Testis (tissue), 3 donors: ENCODE data around the gene ZFAND5. TPM values are rescaled to one million over a fixed set of nuclear protein-coding genes. Genes with fewer than 3 reads are reported as not detected.

ENCODE experiments used
- DNase-seq: peaks from one replicate; pipeline ENCODE4 v3.0.0-alpha.2; 2019
- H3K27ac ChIP-seq, 2 donors: fragments of 200-600 bp; sonication (generic); one replicate each; pipeline ENCODE4 v1.5.1; 2019
- H3K27me3 ChIP-seq: fragments of 200-600 bp; sonication (generic); one replicate; pipeline ENCODE4 v1.5.1; 2019
- H3K36me3 ChIP-seq: fragments of 200-600 bp; sonication (generic); one replicate; pipeline ENCODE4 v1.5.1; 2017; ENCODE audit warnings: low read depth; ENCODE audit errors: missing control alignments
- H3K4me1 ChIP-seq: fragments of 200-600 bp; sonication (generic); one replicate; pipeline ENCODE4 v1.5.1; 2019
- H3K4me3 ChIP-seq, 2 donors: fragments of 200-600 bp; sonication (generic); one replicate each; pipeline ENCODE4 v1.5.1; 2017 to 2019
- H3K9me3 ChIP-seq: fragments of 200-600 bp; sonication (generic); one replicate; pipeline ENCODE4 v1.5.1; 2017
- POLR2A ChIP-seq: fragments of 450-650 bp; IDR thresholded peaks from one replicate; pipeline ENCODE4 v1.6.1; 2017; ENCODE audit warnings: antibody characterized with exemption, mild to moderate bottlenecking, moderate library complexity
- WGBS, 2 donors: methylation state at CpG; one replicate each; pipeline ENCODE4 v1.1.5; 2018; 5-methylcytosine and 5-hydroxymethylcytosine counted together
- intact Hi-C: fragments of 100-400 bp; cut with DNase I; formaldehyde crosslinking; loops from one replicate; pipeline ENCODE4 v1.15.1; 2023; ENCODE audit warnings: low total_unique reads
- polyA plus RNA-seq: library from polyadenylated mRNA; stranded (reverse); fragments of 350-450 nt; fragmentation: Illumina TruSeq; extraction: RNeasy Lipid Tissue Mini Kit (QIAGEN cat#74804); gene quantifications from one replicate; pipeline ENCODE4 v1.2.3, GENCODE V29; 2014; ENCODE audit warnings: low read depth, low replicate concordance; ENCODE audit not compliant: insufficient read depth
- total RNA-seq, 2 donors: library from RNA; depleted of rRNA; stranded (reverse); fragments of >200 nt; gene quantifications; one replicate each; pipeline ENCODE4 v1.2.3, GENCODE V29; 2016
- TF ChIP-seq, protein P1 (sequence below), 3 experiments: fragments of 450-650 bp in 2 of 3; fragments of 200-600 bp in 1 of 3; sonication (generic) in 1 of 3; IDR thresholded peaks; one replicate each; pipeline ENCODE4 v1.5.1; 2016 to 2019; ENCODE audit warnings: antibody characterized with exemption in 3 of 3, mild to moderate bottlenecking in 2 of 3, moderate library complexity in 1 of 3

Gene ZFAND5
- total and polyA plus RNA-seq, 3 donors from 2014 or later: 251 to 314 (median 313) TPM

- peaks cover 14% of the 10 kb centered on the region for H3K4me1 ChIP-seq
- H3K36me3 ChIP-seq: no peaks in the 10 kb centered on the region
- DNase-seq: no peak
- 42 to 55% methylated on average over 5 of the region's 5 CpGs for WGBS, 2 donors
- no peaks in the 10 kb centered on the region for H3K9me3 ChIP-seq
- H3K4me3 ChIP-seq: no peak overlapping the region
- intact Hi-C loops: no loop called here
- H3K27ac ChIP-seq: peak overlapping the region; percentile 33 to 67
- no peaks in the 10 kb centered on the region for H3K27me3 ChIP-seq
- TF ChIP-seq, protein P1, sequence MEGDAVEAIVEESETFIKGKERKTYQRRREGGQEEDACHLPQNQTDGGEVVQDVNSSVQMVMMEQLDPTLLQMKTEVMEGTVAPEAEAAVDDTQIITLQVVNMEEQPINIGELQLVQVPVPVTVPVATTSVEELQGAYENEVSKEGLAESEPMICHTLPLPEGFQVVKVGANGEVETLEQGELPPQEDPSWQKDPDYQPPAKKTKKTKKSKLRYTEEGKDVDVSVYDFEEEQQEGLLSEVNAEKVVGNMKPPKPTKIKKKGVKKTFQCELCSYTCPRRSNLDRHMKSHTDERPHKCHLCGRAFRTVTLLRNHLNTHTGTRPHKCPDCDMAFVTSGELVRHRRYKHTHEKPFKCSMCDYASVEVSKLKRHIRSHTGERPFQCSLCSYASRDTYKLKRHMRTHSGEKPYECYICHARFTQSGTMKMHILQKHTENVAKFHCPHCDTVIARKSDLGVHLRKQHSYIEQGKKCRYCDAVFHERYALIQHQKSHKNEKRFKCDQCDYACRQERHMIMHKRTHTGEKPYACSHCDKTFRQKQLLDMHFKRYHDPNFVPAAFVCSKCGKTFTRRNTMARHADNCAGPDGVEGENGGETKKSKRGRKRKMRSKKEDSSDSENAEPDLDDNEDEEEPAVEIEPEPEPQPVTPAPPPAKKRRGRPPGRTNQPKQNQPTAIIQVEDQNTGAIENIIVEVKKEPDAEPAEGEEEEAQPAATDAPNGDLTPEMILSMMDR (IDR thresholded peaks at IDR 0.05): no peak
- no peak for TF ChIP-seq POLR2A
These were observed 19.9 kb upstream of the ZFAND5 start for GRCh38 chr9:72384710-72385485.

GRCh38 chr9:72383978-72384709 lies 19.1 kb upstream of the ZFAND5 start:
- no peaks in the 10 kb centered on the region for H3K9me3 ChIP-seq
- no peak for DNase-seq
- WGBS, 2 donors: 68 to 70% methylated on average over 7 of the region's 7 CpGs

DNA sequence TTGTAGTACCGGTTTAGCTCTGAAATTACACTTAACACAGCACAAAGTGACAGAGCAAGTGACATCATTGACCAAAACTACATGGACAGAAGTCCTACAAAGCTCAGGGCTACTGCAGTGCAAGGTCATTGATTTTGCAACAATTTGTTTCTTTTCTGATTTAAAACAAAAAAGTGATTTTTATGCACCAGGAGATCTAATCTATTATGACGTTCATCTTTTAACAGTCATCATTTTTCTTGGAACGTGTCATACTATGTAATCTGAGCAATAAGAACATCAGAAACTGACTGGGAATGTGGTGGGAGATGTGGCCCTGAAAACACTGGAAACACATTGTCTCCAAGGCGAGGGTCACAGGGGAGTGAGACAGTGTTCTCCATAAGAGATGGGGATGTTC lies 17.4 kb upstream of the ZFAND5 start:
- H3K4me3 ChIP-seq: no peak overlapping the region
- no peaks in the 10 kb centered on the region for H3K27me3 ChIP-seq
- no peaks in the 10 kb centered on the region for H3K9me3 ChIP-seq
- WGBS, 2 donors: 41 to 61% methylated on average over 4 of the region's 4 CpGs
- H3K4me1 ChIP-seq: peaks cover 14% of the 10 kb centered on the region
- no peaks in the 10 kb centered on the region for H3K36me3 ChIP-seq
- intact Hi-C loops: no loop called here
- TF ChIP-seq, protein P1 (IDR thresholded peaks at IDR 0.05): no peak
- TF ChIP-seq POLR2A: no peak
- DNase-seq: peak; percentile 88
- peak overlapping the region; percentile 31 to 67 for H3K27ac ChIP-seq

More at GRCh38 chr9:72383978-72384709, 19.1 kb upstream of the ZFAND5 start:
- Histone ChIP-seq H3K4me1 (peaks cover 14% of the 10 kb centered on the region), H3K27ac (peak overlapping the region; percentile 33 to 67), H3K27me3 (no peaks in the 10 kb centered on the region), H3K36me3 (no peaks in the 10 kb centered on the region), H3K4me3 (no peak overlapping the region)
- no peak for TF ChIP-seq POLR2A
- TF ChIP-seq, protein P1 (IDR thresholded peaks at IDR 0.05): no peak
- intact Hi-C loops: no loop called here

- Histone ChIP-seq H3K4me3 (no peak overlapping the region), H3K27ac (peak overlapping the region in 1 of 2 donors; percentile 33), H3K27me3 (no peaks in the 10 kb centered on the region), H3K9me3 (no peaks in the 10 kb centered on the region), H3K36me3 (no peaks in the 10 kb centered on the region), H3K4me1 (no peaks in the 10 kb centered on the region)
- no peak for DNase-seq
- 71 to 73% methylated on average over 4 of the region's 4 CpGs for WGBS, 2 donors
- intact Hi-C loops: no loop called here
- TF ChIP-seq POLR2A: no peak
- TF ChIP-seq, protein P1 (IDR thresholded peaks at IDR 0.05): no peak
These were observed 12.0 kb upstream of the ZFAND5 start for GRCh38 chr9:72377041-72377440.
